ENCODE measurements around the gene PRR20G. TPM values are rescaled to one million over a fixed set of nuclear protein-coding genes. Genes with fewer than 3 reads are reported as not detected.

The PRR20G gene
- total and polyA plus RNA-seq, 2 of the 8 experiments (the other 6 are each of a cell fraction or from before 2014, with no cell fraction given) = 0.24 TPM; not detected in 1

DNA sequence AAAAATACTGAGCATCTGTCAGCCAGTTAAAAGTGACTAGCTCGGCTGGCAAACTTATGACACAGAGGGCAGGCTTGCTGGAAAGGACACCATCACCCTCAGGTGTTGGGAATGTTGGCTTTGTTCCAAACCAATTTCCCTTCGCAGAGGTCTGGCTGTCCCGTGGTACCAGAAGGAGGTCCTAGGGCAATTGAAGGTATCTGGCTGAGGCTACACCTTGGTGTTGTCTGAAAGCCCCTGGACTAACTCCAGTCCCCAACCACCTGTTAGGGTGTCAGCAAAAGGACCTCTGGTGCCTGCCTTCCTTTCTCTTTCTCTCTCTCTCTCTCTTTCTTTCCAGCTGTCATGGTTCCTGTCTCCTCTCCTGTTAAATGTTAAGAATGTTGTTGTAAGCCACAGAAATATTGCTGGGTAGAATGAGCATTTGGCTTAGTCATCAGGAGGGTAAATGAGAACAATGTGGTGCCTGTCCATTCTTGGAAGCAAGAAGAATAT is 12.5 kb downstream of the PRR20G start:
- no peak overlapping the region for H2BK5ac ChIP-seq (ENCODE audit: low read depth, low read length)
- H3K79me1 ChIP-seq (ENCODE audit: low read depth, low read length) = no peaks in the 10 kb centered on the region
- H4K5ac ChIP-seq (ENCODE audit: insufficient read length, low read depth, low read length) = no peak overlapping the region
- no peaks in the 10 kb centered on the region for H4K20me1 ChIP-seq (replicated peaks in 1 of 2; ENCODE audit: control insufficient read depth in 1 of 2, insufficient read depth in 2 of 2, low read length in 2 of 2)
- no peak overlapping the region for H2BK120ac ChIP-seq (replicated peaks; ENCODE audit: low read depth, low read length)
- no peak overlapping the region for H2BK12ac ChIP-seq (ENCODE audit: low read depth, low read length)
- no peak overlapping the region for H3K23ac ChIP-seq (ENCODE audit: insufficient read length)
- no peak overlapping the region for H3K18ac ChIP-seq (ENCODE audit: extremely low read depth, low read length)
- no peak overlapping the region for H3K4me2 ChIP-seq (ENCODE audit: insufficient read depth in 1 of 2, low read depth in 2 of 2, low read length in 2 of 2)
- no peak for FAIRE-seq
- H3K56ac ChIP-seq (replicated peaks; ENCODE audit: insufficient read length, low read depth, low read length) = no peak overlapping the region
- no peak overlapping the region for H2BK15ac ChIP-seq (ENCODE audit: low read length)
- no peaks in the 10 kb centered on the region for H3K4me1 ChIP-seq (replicated peaks in 1 of 4; ENCODE audit: control insufficient read depth in 3 of 4, insufficient read depth in 4 of 4, low read length in 3 of 4)
- POLR2A ChIA-PET (ENCODE audit: partially characterized antibody) = no interaction called here
- H3K27me3 ChIP-seq (replicated peaks in 1 of 4; ENCODE audit: control insufficient read depth in 3 of 4, extremely low read depth in 1 of 4, insufficient read depth in 3 of 4, low read length in 3 of 4) = no peaks in the 10 kb centered on the region
- no peaks in the 10 kb centered on the region for H3K79me2 ChIP-seq (ENCODE audit: control insufficient read depth in 1 of 2, insufficient read depth in 2 of 2, low read length in 2 of 2)
- DNase-seq (ENCODE audit: low read depth in 1 of 2, low spot score in 2 of 2) = no peak
- H3K9me3 ChIP-seq (ENCODE audit: insufficient read depth in 2 of 2, low read depth in 1 of 2, low read length in 1 of 2) = peaks cover 30 to 31% of the 10 kb centered on the region in 2 experiments
- H3K4ac ChIP-seq (replicated peaks; ENCODE audit: insufficient read length, low read depth, low read length) = no peak overlapping the region
- H3K23me2 ChIP-seq (ENCODE audit: low read depth, low read length) = no peaks in the 10 kb centered on the region
- H4K91ac ChIP-seq (replicated peaks; ENCODE audit: insufficient read length, low read length) = no peak overlapping the region
- CTCF ChIA-PET (ENCODE audit: partially characterized antibody) = interaction anchor here (1.3 kb wide), 1 partner anchor 270 kb away, joined by 3 read pairs; no protein-coding TSS in a partner anchor
- no peak overlapping the region for H3K27ac ChIP-seq (ENCODE audit: low read depth, low read length)
- 95% methylated on average over 3 of the region's 3 CpGs; no CpG with 5 or more reads in 1 of the 2 experiments for WGBS, 2 experiments (ENCODE audit: extremely low coverage in 1 of 2, insufficient coverage in 1 of 2, insufficient read length in 1 of 2, insufficient replicate concordance in 2 of 2, low coverage in 1 of 2, low lambda C conversion rate in 2 of 2, missing lambda C conversion rate in 1 of 2)
- no peaks in the 10 kb centered on the region for H3K36me3 ChIP-seq (ENCODE audit: control insufficient read depth in 2 of 4, insufficient read depth in 4 of 4, low read length in 3 of 4)
- H4K8ac ChIP-seq (ENCODE audit: extremely low read depth, insufficient read depth, low read length) = no peak overlapping the region
- TF ChIP-seq EZH2 (IDR thresholded peaks at IDR 0.05; ENCODE audit: low read depth, low read length, severe bottlenecking) = no peak
- TF ChIP-seq, protein P1, sequence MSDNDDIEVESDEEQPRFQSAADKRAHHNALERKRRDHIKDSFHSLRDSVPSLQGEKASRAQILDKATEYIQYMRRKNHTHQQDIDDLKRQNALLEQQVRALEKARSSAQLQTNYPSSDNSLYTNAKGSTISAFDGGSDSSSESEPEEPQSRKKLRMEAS (IDR thresholded peaks at IDR 0.05) = no peak
- no peak for TF ChIP-seq NRF1 (IDR thresholded peaks at IDR 0.05; ENCODE audit: low read depth, low read length)
- TF ChIP-seq ZNF274 (IDR thresholded peaks at IDR 0.05; ENCODE audit: borderline replicate concordance, extremely low read depth, low read length) = no peak
- TF ChIP-seq GTF2F1 (IDR thresholded peaks at IDR 0.05; ENCODE audit: borderline replicate concordance, low read depth, low read length) = no peak
- TF ChIP-seq POLR2A (IDR thresholded peaks at IDR 0.05; ENCODE audit: control extremely low read depth in 1 of 2, low read depth in 2 of 2, low read length in 2 of 2) = no peak
- no peak for TF ChIP-seq SUZ12 (IDR thresholded peaks at IDR 0.05; ENCODE audit: low read length)
- TF ChIP-seq BRCA1 (IDR thresholded peaks at IDR 0.05; ENCODE audit: low read depth, low read length) = no peak
- no peak for TF ChIP-seq CTBP2 (IDR thresholded peaks at IDR 0.05; ENCODE audit: borderline replicate concordance, insufficient read depth, insufficient read length, low read length)
- TF ChIP-seq CHD1 (IDR thresholded peaks at IDR 0.05; ENCODE audit: low read depth, low read length) = no peak
- no peak for TF ChIP-seq JUND (IDR thresholded peaks at IDR 0.05; ENCODE audit: low read length)
- no peak for TF ChIP-seq POU5F1 (IDR thresholded peaks at IDR 0.05; ENCODE audit: low read depth, low read length)
- no peak for TF ChIP-seq ASH2L (IDR thresholded peaks at IDR 0.05; ENCODE audit: low read length)
- no peak for TF ChIP-seq SIX5 (IDR thresholded peaks at IDR 0.05; ENCODE audit: low read depth, low read length)
- no peak for TF ChIP-seq SIN3A (conservative IDR thresholded peaks at IDR 0.05 in 1 of 2, IDR thresholded peaks at IDR 0.05 in 1 of 2; ENCODE audit: low read depth in 1 of 2, low read length in 2 of 2)
- no peak overlapping the region for H3K9ac ChIP-seq (replicated peaks in 1 of 4; ENCODE audit: extremely low read depth in 1 of 4, low read depth in 3 of 4, low read length in 3 of 4)
- no peak overlapping the region for H2AFZ ChIP-seq (ENCODE audit: low read length)
- H2AK5ac ChIP-seq (ENCODE audit: low read depth, low read length) = no peak overlapping the region
- H2BK20ac ChIP-seq (ENCODE audit: low read length) = no peak overlapping the region
- no peak overlapping the region for H3K4me3 ChIP-seq (ENCODE audit: extremely low read depth in 1 of 4, insufficient read depth in 2 of 4, low read depth in 3 of 4, low read length in 4 of 4)
- no peak overlapping the region for H3K14ac ChIP-seq (ENCODE audit: insufficient read length)
